Colonic mucosa (tissue), 4 donors: ENCODE measurements around the gene KPNA6. TPM values are rescaled to one million over a fixed set of nuclear protein-coding genes. Genes with fewer than 3 reads are reported as not detected.
A peak's percentile ranks its signal among the peaks of the same experiment; 100 is the strongest.
"Not testable (repeated sequence)": the region's sequence is repeated elsewhere in the genome, so short reads cannot be mapped to it uniquely, and the experiment has no call there.

Experiments used
- DNase-seq: peaks from one replicate; pipeline ENCODE4 v3.0.0-alpha.2; 2020
- H3K27ac ChIP-seq: fragments of 200-600 bp; one replicate; pipeline ENCODE4 v1.8.0; 2021
- H3K27me3 ChIP-seq: fragments of 200-600 bp; one replicate; pipeline ENCODE4 v1.8.0; 2021
- H3K36me3 ChIP-seq: fragments of 200-600 bp; one replicate; pipeline ENCODE4 v1.8.0; 2021
- H3K4me1 ChIP-seq: fragments of 200-600 bp; one replicate; pipeline ENCODE4 v1.8.0; 2021; ENCODE audit warnings: mild to moderate bottlenecking
- H3K4me3 ChIP-seq: fragments of 200-600 bp; one replicate; pipeline ENCODE4 v1.8.0; 2021
- H3K9ac ChIP-seq, 2 donors: one replicate each; pipeline ENCODE4 v1.7.0; 2013; ENCODE audit warnings: control low read depth in 2 of 2, low read depth in 2 of 2, low read length in 2 of 2
- H3K9me3 ChIP-seq: fragments of 200-600 bp; one replicate; pipeline ENCODE4 v1.8.0; 2021
- CTCF ChIP-seq: fragments of 200-600 bp; IDR thresholded peaks from one replicate; pipeline ENCODE4 v1.8.0; 2022; ENCODE audit warnings: antibody characterized with exemption, mild to moderate bottlenecking
- intact Hi-C: fragments of 100-400 bp; cut with DNase I; formaldehyde crosslinking; loops from one replicate; pipeline ENCODE4 v1.14.1; 2022
- total RNA-seq, 2 donors: library from RNA; stranded (reverse); fragmentation: NEBNext Ultra II Directional in 1 of 2; extraction: Animal tissue kit (Norgen Biotek cat#: 25700) in 1 of 2; gene quantifications; one replicate each; pipeline ENCODE4 v1.2.1, GENCODE V29; 2021
- donor health status: healthy.
- donor health status: DM: no; HTN: no; CAD: no.
- donor health status: DM: no; HTN: no; CAD: no.

KPNA6 gene
- total RNA-seq, 2 donors from 2014 or later, result 56.7 to 66.9 TPM

GRCh38 chr1:32137111-32137510 lies 29.3 kb downstream of the KPNA6 start:
- intact Hi-C loops, result no loop called here
- Histone ChIP-seq H3K4me1 (no peaks in the 10 kb centered on the region), H3K27ac (no peak overlapping the region), H3K27me3 (no peaks in the 10 kb centered on the region), H3K4me3 (no peak overlapping the region), H3K9ac (no peak overlapping the region), H3K36me3 (no peaks in the 10 kb centered on the region), H3K9me3 (no peaks in the 10 kb centered on the region)
- TF ChIP-seq CTCF, result no peak
- no peak for DNase-seq

GRCh38 chr1:32138965-32139364 lies 31.1 kb downstream of the KPNA6 start:
- H3K9ac ChIP-seq, result no peak overlapping the region
- no peaks in the 10 kb centered on the region for H3K36me3 ChIP-seq
- intact Hi-C loops, result no loop called here
- H3K27ac ChIP-seq, result no peak overlapping the region
- no peaks in the 10 kb centered on the region for H3K27me3 ChIP-seq
- no peaks in the 10 kb centered on the region for H3K9me3 ChIP-seq
- no peaks in the 10 kb centered on the region for H3K4me1 ChIP-seq
- H3K4me3 ChIP-seq, result no peak overlapping the region
- no peak for DNase-seq
- TF ChIP-seq CTCF, result no peak

- no peak for TF ChIP-seq CTCF
- no peak overlapping the region for H3K4me3 ChIP-seq
- no peaks in the 10 kb centered on the region for H3K4me1 ChIP-seq
- H3K27ac ChIP-seq, result no peak overlapping the region
- H3K9me3 ChIP-seq, result no peaks in the 10 kb centered on the region
- no peaks in the 10 kb centered on the region for H3K36me3 ChIP-seq
- peak overlapping the region in 1 of 2 donors; percentile 12 for H3K9ac ChIP-seq
- H3K27me3 ChIP-seq, result no peaks in the 10 kb centered on the region
- peak; percentile 20 for DNase-seq
- intact Hi-C loops, result no loop called here
Observed at GRCh38 chr1:32142446-32143301, 34.8 kb downstream of the KPNA6 start.

- H3K27ac ChIP-seq, H3K4me1 ChIP-seq, H3K9me3 ChIP-seq, intact Hi-C loops, H3K4me3 ChIP-seq, H3K27me3 ChIP-seq, H3K36me3 ChIP-seq, H3K9ac ChIP-seq, DNase-seq: not testable (repeated sequence)
Observed at GRCh38 chr1:32143302-32143695, 35.4 kb downstream of the KPNA6 start.

GRCh38 chr1:32144033-32144432 lies 36.2 kb downstream of the KPNA6 start:
- H3K36me3 ChIP-seq, result no peaks in the 10 kb centered on the region
- intact Hi-C loops, result no loop called here
- H3K9ac ChIP-seq, result no peak overlapping the region
- no peak overlapping the region for H3K4me3 ChIP-seq
- no peaks in the 10 kb centered on the region for H3K9me3 ChIP-seq
- no peaks in the 10 kb centered on the region for H3K27me3 ChIP-seq
- no peak overlapping the region for H3K27ac ChIP-seq
- TF ChIP-seq CTCF, result no peak
- DNase-seq, result no peak
- no peaks in the 10 kb centered on the region for H3K4me1 ChIP-seq

GRCh38 chr1:32147799-32148198 lies 39.9 kb downstream of the KPNA6 start:
- H3K27me3 ChIP-seq, H3K4me1 ChIP-seq, H3K27ac ChIP-seq, intact Hi-C loops, H3K36me3 ChIP-seq, DNase-seq, H3K9me3 ChIP-seq, H3K4me3 ChIP-seq, H3K9ac ChIP-seq: not testable (repeated sequence)
